ENCODE measurements around the gene NFKBIE. TPM values are rescaled to one million over a fixed set of nuclear protein-coding genes. Genes with fewer than 3 reads are reported as not detected.

NFKBIE gene
- total and polyA plus RNA-seq, 4 donors, result 3.7 to 4.9 (median 4.7) TPM

DNA sequence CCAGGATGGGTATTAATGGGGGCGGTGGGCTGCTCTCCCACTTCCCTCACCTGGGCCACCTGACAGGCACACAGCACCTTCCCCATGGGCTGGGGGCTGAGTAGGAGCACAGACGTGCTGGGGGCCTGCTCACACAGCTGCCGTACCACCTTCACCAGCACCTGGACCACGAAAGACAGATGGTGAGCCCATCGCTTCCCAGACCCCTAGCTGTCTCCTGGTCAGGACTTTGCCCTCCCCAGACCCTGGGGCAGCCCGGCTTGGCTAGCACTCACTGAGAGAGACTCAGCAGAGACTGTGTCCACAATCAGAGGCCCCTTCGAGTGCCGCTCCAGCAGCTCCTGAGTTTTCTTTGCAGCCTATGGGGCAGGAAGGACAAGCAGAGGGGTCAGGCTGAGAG is 35.8 kb upstream of the NFKBIE start:
- H3K36me3 ChIP-seq (ENCODE audit: control insufficient read depth in 4 of 4, insufficient read depth in 3 of 4, low read depth in 1 of 4, low read length in 3 of 4), result peaks cover 7 to 58% (median 27%) of the 10 kb centered on the region in 4 donors

More for the DNA sequence above, 35.8 kb upstream of the NFKBIE start:
- Histone ChIP-seq H3K9me3 (ENCODE audit: control insufficient read depth in 4 of 4, low read length in 3 of 4) (no peaks in the 10 kb centered on the region), H3K27me3 (ENCODE audit: control insufficient read depth in 4 of 4, insufficient read depth in 4 of 4, low read length in 3 of 4) (peaks cover 0 to 2% (median 0%) of the 10 kb centered on the region in 4 donors), H3K9ac (ENCODE audit: low read depth in 1 of 2, low read length in 2 of 2) (no peak overlapping the region), H3K27ac (ENCODE audit: low read depth in 1 of 2, low read length in 2 of 2) (no peak overlapping the region), H3K4me1 (ENCODE audit: control insufficient read depth in 4 of 4, insufficient read depth in 4 of 4, low read length in 3 of 4) (peaks cover 7 to 13% (median 11%) of the 10 kb centered on the region in 4 donors), H3K4me3 (ENCODE audit: low read depth in 1 of 3, low read length in 3 of 3) (no peak overlapping the region)
- 94% methylated on average over 8 of the region's 8 CpGs for WGBS
- TF ChIP-seq HNF4G (IDR thresholded peaks at IDR 0.05), result no peak
- TF ChIP-seq, protein P1, sequence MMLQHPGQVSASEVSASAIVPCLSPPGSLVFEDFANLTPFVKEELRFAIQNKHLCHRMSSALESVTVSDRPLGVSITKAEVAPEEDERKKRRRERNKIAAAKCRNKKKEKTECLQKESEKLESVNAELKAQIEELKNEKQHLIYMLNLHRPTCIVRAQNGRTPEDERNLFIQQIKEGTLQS (IDR thresholded peaks at IDR 0.05), result no peak
- no peak for TF ChIP-seq GABPA (IDR thresholded peaks at IDR 0.05 in 1 of 2, conservative IDR thresholded peaks at IDR 0.05 in 1 of 2)
- no peak for TF ChIP-seq SP1 (IDR thresholded peaks at IDR 0.05)
- no peak for TF ChIP-seq JUND (IDR thresholded peaks at IDR 0.05)
- TF ChIP-seq REST (IDR thresholded peaks at IDR 0.05), result no peak
- TF ChIP-seq HNF4A (conservative IDR thresholded peaks at IDR 0.05), result no peak
- TF ChIP-seq FOXA2 (IDR thresholded peaks at IDR 0.05), result no peak
- TF ChIP-seq RXRA (IDR thresholded peaks at IDR 0.05), result no peak
- no peak for TF ChIP-seq ZBTB33 (IDR thresholded peaks at IDR 0.05)
- TF ChIP-seq, protein P2, sequence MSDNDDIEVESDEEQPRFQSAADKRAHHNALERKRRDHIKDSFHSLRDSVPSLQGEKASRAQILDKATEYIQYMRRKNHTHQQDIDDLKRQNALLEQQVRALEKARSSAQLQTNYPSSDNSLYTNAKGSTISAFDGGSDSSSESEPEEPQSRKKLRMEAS (IDR thresholded peaks at IDR 0.05), result no peak
- no peak for TF ChIP-seq RAD21 (IDR thresholded peaks at IDR 0.05)
- TF ChIP-seq YY1 (IDR thresholded peaks at IDR 0.05), result no peak
- no peak for TF ChIP-seq NR2F2 (IDR thresholded peaks at IDR 0.05)
- no peak for TF ChIP-seq EGR1 (IDR thresholded peaks at IDR 0.05; ENCODE audit: low read depth in 2 of 2)
- no peak for TF ChIP-seq TAF1 (conservative IDR thresholded peaks at IDR 0.05)
- TF ChIP-seq CTCF (IDR thresholded peaks at IDR 0.05; ENCODE audit: low read depth, low read length, missing input control), result no peak
- no peak for TF ChIP-seq FOXA1 (IDR thresholded peaks at IDR 0.05)
- no peak for DNase-seq (ENCODE audit: low spot score)

Measured in liver (tissue), 9 donors.